HG03095 (cell line): ENCODE data around the gene DCUN1D2.

Source experiments
- ATAC-seq: cut with Tn5 transposase; IDR thresholded peaks from one replicate; pipeline ENCODE4 v1.9.1; 2021; ENCODE audit warnings: moderate library complexity; ENCODE audit not compliant: unreplicated experiment

The DCUN1D2 gene

DNA sequence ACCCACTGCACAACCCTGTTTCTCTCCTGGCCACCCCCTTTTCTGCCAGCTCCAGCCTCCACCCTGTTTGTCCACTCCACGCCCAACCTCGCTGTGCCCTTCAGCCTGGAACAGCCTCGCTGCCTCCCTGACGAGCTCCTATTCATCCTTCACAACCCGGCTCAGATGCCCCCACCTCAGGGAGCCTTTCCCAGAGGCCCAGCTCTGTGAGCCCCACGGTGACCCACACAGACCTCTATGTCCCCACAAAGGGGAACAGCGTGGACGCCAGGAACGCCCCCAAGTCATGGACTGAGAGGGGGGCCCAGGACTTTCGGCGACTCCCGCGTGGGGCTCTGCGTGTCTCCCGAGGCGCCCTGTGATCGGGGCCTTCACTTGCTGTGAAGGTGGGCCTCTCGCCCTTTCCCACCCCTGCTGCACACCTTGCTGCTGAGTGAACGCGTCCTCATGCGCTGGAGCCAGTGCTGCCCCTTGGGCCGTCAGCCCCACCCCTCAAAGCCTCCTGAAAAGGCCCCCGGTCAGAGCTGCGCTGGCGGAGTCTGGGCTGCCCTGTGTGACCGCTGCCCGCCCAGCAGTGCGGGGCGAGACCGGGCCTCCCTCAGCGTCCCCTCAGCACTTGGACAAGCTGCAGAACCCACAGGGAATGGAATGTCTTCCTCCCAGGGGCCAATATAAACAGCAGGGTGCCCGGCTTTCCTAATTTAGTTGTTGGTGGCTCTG lies 77.2 kb downstream of the DCUN1D2 start:
- no peak for ATAC-seq

DNA sequence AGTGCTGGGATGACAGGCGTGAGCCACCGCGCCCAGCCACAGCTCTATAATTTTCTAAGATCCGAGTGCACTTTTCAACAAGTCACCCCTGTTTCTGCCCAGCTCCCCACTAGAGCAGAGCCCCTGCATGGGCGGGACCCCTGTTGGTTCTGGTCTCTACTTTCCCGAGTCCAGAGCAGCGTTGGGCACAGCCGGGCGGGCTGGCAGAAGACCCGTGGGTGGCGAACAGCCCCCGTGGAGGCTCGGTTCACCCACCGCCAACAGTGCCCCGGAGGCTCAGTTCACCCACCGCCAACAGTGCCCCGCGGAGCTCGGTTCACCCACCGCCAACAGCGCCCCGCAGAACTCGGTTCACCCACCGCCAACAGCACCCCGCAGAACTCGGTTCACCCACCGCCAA lies 78.1 kb downstream of the DCUN1D2 start:
- ATAC-seq: no peak

DNA sequence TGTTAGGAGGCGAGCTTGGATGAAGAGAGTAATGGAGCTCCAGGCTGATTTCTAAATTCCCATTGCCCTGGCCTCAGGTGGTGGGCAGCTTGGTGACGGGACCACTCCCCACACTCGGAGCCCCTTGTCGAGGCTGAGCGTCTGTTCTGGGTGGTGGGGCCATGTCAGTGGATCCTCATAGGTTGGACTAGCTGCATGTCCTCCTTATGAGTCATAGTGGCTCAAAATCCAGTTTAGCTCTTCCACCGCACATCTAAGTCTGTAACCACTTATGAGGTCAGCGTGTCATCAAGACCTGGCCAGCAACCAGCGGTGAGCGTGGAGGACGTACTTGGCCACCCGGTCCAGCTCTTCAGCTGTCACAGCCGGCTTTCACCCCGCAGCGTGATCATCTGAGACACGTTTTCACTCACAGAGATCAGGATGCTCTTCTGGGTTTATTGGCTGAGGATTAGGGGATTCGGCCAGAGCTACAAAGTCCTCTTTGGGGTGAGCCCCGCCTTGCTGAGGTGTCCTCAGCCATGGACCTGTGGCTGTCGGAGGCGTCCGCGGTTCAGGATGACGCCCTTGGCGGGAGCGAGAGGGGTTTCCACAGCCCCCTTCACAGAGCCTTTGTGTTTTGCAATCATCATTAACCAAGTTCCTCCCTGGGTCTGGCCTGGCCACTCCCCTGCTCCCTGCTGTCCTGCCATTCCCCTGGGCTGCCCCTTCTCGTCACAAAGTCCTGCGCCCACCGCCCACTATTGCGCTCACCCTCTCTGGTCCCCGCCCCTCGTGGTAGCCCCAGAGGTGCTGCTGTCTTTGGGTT lies 79.1 kb downstream of the DCUN1D2 start:
- ATAC-seq: no peak

DNA sequence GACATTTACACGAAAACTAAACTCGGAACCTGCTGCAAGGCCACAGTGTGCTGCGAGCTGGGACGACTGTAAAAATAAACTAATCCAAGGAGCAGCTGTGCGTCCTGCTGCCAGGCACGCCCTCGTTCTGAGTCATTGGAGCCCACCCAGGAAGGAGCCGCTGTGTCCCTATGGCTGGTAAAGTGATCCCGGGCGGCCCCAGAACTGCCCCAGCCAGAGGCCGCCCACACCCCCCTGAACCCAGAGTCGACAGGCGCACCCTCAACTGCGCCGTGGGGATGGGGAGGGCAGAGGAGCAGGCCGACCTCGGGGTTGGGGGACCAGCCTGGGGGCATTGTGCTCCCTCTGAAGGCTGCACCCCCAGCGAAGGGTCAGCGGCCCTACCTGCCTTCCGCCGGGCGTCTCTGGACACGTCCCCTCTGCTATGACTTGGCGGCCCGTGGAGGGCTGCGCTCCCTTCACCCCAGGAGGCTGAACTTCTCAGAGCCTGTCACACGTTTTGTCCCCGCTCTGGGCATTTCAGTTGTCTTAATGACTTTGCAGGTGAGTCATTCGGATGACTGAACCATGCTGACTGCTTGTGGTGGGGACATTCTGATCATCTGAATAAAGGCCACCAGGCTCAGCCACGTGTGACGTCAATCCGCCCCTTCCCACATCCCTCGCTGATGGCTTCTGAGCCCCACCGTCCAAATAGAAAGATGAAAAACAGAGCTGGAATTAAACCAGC lies 79.9 kb downstream of the DCUN1D2 start:
- ATAC-seq: no peak

DNA sequence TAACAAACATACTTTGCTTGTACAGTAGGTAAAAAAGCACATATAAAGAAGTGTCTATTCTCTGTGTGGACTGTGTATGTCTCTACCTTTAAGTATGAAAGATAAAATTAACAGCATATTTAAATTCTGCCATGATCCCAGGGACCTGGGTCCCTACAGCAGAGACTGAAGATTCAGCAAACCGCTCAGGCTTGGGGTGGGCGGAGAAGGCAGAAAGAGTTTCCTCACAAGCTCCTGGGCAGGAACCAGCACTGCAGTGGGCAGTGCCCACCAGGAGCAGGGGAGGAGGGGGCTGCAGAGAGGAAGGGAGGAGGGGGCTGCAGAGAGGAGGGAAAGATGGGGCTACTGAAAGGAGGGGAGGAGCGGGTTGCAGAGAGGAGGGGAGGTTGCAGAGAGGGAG lies 81.9 kb downstream of the DCUN1D2 start:
- ATAC-seq: no peak

DNA sequence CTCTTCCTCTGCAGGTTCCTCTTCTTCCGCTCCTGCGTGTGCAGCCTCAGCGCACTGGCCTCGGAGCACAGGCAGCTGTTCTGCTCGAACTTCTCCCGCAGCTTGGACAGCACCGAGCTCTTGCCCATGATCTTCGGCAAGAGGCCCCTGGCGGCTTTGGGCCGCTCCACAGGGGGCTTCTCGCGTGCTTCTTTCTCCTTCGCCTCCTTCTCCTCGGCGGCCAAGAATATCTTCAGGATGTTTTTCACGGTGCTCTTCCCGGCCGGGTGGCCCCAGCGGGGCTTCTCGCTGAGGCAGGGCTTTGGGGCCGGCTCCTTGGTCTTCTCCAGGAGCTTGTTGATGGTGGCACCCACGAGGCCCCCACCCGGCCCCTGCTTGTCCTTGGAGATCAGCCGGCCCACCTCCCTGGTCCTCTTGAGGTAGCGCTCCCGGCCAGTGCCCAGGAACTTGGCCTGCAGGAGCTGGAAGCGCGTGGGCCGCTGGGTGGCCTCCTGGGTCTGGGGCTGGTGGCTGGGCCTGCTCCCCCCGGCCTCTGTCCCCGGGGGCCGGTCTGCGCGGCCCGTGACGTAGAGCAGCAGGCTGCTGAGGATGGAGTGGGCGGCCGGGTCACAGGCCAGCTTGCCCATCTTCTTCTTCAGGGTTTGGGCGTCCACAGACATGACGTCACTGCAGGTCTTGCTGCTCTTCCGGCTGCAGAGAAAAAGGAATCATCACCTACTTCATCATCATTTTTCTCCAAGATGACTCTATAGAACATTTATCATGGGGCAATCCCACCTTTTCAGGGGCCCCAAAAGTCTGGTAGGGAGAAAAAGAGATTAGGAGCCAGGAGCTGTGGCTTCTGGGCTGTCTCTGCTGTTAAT lies 82.7 kb downstream of the DCUN1D2 start:
- ATAC-seq: no peak

DNA sequence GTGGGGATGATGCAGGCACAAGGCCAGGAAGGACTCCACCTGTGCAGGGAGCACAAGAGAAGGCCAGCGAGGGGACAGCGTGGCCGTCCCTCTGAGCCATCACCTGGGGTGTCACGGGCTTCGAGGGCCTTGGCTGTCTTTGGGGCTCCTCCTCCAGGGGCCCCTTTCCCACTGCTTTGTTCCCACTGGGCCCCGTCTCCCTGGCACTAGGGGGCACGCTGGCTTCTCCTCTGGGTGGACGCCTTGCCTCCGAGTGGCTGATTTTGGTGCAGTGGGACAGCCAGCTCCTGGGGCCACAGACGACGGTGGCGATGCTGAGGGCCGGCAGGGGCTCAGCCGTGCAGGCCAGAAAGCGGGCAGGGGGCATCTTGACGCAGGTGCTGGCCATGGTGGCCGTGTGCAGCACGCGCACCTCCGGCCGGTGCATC lies 83.4 kb downstream of the DCUN1D2 start:
- no peak for ATAC-seq

DNA sequence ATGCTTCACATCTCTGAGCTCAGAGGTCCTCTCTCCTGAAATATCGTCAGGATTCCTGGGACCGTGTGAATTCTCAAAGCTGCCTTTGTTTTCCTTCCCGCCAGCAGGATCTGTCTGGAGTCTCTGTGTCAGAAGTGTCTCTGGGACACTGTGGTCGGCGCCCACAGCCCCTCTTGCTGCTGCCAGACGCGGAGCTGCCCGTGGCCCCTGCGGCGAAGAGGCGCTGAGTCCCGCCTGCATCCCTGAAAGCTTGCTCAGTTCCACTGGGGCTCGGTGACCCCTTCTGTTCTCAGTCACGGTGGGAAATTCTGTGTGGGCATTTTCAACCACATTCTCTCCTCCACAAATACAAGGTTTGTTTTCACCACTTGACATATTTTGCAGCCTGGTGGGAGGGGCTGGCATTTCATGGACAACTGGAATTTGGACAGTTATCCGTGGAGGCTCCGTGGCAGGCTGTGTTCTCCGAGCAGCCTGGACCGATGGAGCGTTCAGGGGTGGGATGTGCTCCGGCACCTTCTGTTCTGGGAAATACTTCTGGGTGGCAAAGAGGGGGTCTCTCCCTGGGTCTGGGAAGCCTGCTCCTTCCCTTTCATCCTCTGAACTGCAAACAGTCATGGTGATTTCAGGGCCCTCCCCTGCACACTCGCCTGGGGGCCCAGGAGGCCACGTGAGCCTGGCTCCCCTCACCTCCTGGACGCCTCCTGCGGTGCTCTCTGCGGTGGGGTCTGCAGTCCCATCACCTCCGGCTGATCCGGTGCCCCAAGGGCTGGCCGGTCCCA lies 84.0 kb downstream of the DCUN1D2 start:
- no peak for ATAC-seq
